Prostate gland (tissue), 2 donors: ENCODE data around the gene KCNC1. TPM values are rescaled to one million over a fixed set of nuclear protein-coding genes. Genes with fewer than 3 reads are reported as not detected.

Experiments
- DNase-seq: peaks from one replicate; pipeline ENCODE4 v3.0.0-alpha.2; 2019; ENCODE audit warnings: low spot score
- H3K27ac ChIP-seq, 2 donors: fragments of 200-600 bp; sonication (generic); 2 replicates each; pipeline ENCODE4 v1.5.1; 2017 to 2019
- H3K27me3 ChIP-seq: fragments of 200-600 bp; sonication (generic); replicated peaks from 2 replicates; pipeline ENCODE4 v1.5.1; 2019; ENCODE audit not compliant: insufficient read depth
- H3K36me3 ChIP-seq, 2 donors: fragments of 200-600 bp; sonication (generic); 1 replicate in 1 of 2; 2 replicates in 1 of 2; pipeline versions ENCODE4 v1.5.1 to v1.8.1; 2017 to 2019
- H3K4me1 ChIP-seq: fragments of 200-600 bp; sonication (generic); replicated peaks from 2 replicates; pipeline ENCODE4 v1.5.1; 2019
- H3K4me3 ChIP-seq, 2 donors: fragments of 200-600 bp; sonication (generic); 2 replicates each; pipeline ENCODE4 v1.5.1; 2017 to 2019
- H3K9me3 ChIP-seq: fragments of 200-600 bp; sonication (generic); 2 replicates; pipeline ENCODE4 v1.5.1; 2017
- POLR2A ChIP-seq: fragments of 450-650 bp; IDR thresholded peaks from one replicate; pipeline ENCODE4 v1.6.1; 2016; ENCODE audit warnings: antibody characterized with exemption, mild to moderate bottlenecking
- POLR2AphosphoS5 ChIP-seq: sonication (generic); formaldehyde crosslinking; IDR thresholded peaks from one replicate; pipeline ENCODE4 v1.6.1; 2017; ENCODE audit warnings: antibody characterized with exemption
- WGBS: methylation state at CpG from one replicate; pipeline ENCODE4 v1.1.5; 2018; 5-methylcytosine and 5-hydroxymethylcytosine counted together
- intact Hi-C: fragments of 100-400 bp; cut with DNase I; formaldehyde crosslinking; loops from one replicate; pipeline ENCODE4 v1.14.2; 2022
- total RNA-seq, 2 donors: library from RNA; depleted of rRNA; stranded (reverse); fragments of >200 nt; gene quantifications; one replicate each; pipeline ENCODE4 v1.1.0, GENCODE V29; 2016
- TF ChIP-seq, protein P1 (sequence below), 4 experiments: fragments of 200-600 bp in 2 of 4; fragments of 450-650 bp in 2 of 4; sonication (generic) in 2 of 4; IDR thresholded peaks; 1 replicate in 3 of 4; 2 replicates in 1 of 4; pipeline ENCODE4 v1.5.1; 2016 to 2019; ENCODE audit warnings: antibody characterized with exemption in 4 of 4, mild to moderate bottlenecking in 2 of 4, moderate library complexity in 2 of 4

Gene KCNC1
- total RNA-seq, 2 donors from 2014 or later = 3.0 TPM; not detected in 1

- intact Hi-C loops = no loop called here
- H3K27me3 ChIP-seq = no peaks in the 10 kb centered on the region
- no peaks in the 10 kb centered on the region for H3K4me1 ChIP-seq
- H3K4me3 ChIP-seq = no peak overlapping the region
- TF ChIP-seq POLR2AphosphoS5 (no peak), POLR2A (no peak)
- TF ChIP-seq, protein P1, sequence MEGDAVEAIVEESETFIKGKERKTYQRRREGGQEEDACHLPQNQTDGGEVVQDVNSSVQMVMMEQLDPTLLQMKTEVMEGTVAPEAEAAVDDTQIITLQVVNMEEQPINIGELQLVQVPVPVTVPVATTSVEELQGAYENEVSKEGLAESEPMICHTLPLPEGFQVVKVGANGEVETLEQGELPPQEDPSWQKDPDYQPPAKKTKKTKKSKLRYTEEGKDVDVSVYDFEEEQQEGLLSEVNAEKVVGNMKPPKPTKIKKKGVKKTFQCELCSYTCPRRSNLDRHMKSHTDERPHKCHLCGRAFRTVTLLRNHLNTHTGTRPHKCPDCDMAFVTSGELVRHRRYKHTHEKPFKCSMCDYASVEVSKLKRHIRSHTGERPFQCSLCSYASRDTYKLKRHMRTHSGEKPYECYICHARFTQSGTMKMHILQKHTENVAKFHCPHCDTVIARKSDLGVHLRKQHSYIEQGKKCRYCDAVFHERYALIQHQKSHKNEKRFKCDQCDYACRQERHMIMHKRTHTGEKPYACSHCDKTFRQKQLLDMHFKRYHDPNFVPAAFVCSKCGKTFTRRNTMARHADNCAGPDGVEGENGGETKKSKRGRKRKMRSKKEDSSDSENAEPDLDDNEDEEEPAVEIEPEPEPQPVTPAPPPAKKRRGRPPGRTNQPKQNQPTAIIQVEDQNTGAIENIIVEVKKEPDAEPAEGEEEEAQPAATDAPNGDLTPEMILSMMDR (IDR thresholded peaks at IDR 0.05) = no peak
- H3K36me3 ChIP-seq = no peaks in the 10 kb centered on the region
- 77% methylated on average over 7 of the region's 7 CpGs for WGBS
- H3K27ac ChIP-seq = no peak overlapping the region
- H3K9me3 ChIP-seq = no peaks in the 10 kb centered on the region
- no peak for DNase-seq
Measured at GRCh38 chr11:17803754-17804334, 69.3 kb downstream of the KCNC1 start.

DNA sequence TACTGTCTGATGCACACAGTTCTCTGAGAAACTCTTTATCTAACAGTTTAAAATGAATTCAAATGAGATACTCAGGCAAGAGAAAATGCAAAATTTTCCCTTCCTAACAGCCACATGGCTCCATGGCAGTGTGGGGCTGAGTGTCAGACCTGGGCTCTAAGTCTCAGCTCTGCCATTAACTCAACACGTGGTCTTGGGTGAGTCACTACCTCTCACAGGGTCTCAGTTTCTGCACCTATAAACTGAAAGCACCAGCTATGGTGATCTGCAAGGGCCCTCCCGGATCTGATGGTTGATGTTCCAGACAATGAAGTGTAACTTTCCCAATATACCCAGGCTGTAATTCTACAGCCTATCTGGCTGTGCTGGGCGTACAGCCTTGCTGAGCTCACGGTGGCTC lies 70.5 kb downstream of the KCNC1 start:
- intact Hi-C loops = no loop called here
- no peaks in the 10 kb centered on the region for H3K36me3 ChIP-seq
- no peak for DNase-seq
- H3K27me3 ChIP-seq = no peaks in the 10 kb centered on the region
- H3K27ac ChIP-seq = no peak overlapping the region
- WGBS = 95% methylated on average over 4 of the region's 4 CpGs
- no peaks in the 10 kb centered on the region for H3K9me3 ChIP-seq
- no peak for TF ChIP-seq POLR2AphosphoS5
- TF ChIP-seq, protein P1 (IDR thresholded peaks at IDR 0.05) = no peak
- TF ChIP-seq POLR2A = no peak
- no peak overlapping the region for H3K4me3 ChIP-seq
- no peaks in the 10 kb centered on the region for H3K4me1 ChIP-seq

- H3K36me3 ChIP-seq = no peaks in the 10 kb centered on the region
- no peak overlapping the region for H3K4me3 ChIP-seq
- intact Hi-C loops = no loop called here
- WGBS = 96% methylated on average over 1 of the region's 1 CpG
- H3K9me3 ChIP-seq = no peaks in the 10 kb centered on the region
- no peaks in the 10 kb centered on the region for H3K4me1 ChIP-seq
- no peak for DNase-seq
- H3K27me3 ChIP-seq = no peaks in the 10 kb centered on the region
- no peak overlapping the region for H3K27ac ChIP-seq
- no peak for TF ChIP-seq POLR2AphosphoS5
- TF ChIP-seq, protein P1 (IDR thresholded peaks at IDR 0.05) = no peak
- TF ChIP-seq POLR2A = no peak
Measured at GRCh38 chr11:17805873-17806272, 71.3 kb downstream of the KCNC1 start.

GRCh38 chr11:17807034-17807433 lies 72.5 kb downstream of the KCNC1 start:
- intact Hi-C loops = no loop called here
- H3K36me3 ChIP-seq = no peaks in the 10 kb centered on the region
- H3K27ac ChIP-seq = no peak overlapping the region
- H3K4me1 ChIP-seq = peaks cover 3% of the 10 kb centered on the region
- TF ChIP-seq POLR2AphosphoS5 (no peak), POLR2A (no peak)
- TF ChIP-seq, protein P1 (IDR thresholded peaks at IDR 0.05) = no peak
- H3K9me3 ChIP-seq = no peaks in the 10 kb centered on the region
- H3K4me3 ChIP-seq = no peak overlapping the region
- DNase-seq = no peak
- WGBS = 55% methylated on average over 4 of the region's 4 CpGs
- no peaks in the 10 kb centered on the region for H3K27me3 ChIP-seq

- Histone ChIP-seq H3K4me3 (no peak overlapping the region), H3K4me1 (peaks cover 7% of the 10 kb centered on the region), H3K36me3 (no peaks in the 10 kb centered on the region), H3K9me3 (no peaks in the 10 kb centered on the region), H3K27ac (no peak overlapping the region), H3K27me3 (no peaks in the 10 kb centered on the region)
- TF ChIP-seq, protein P1 (IDR thresholded peaks at IDR 0.05) = no peak
- TF ChIP-seq POLR2AphosphoS5 (no peak), POLR2A (no peak)
- intact Hi-C loops = no loop called here
- no peak for DNase-seq
- WGBS = 81% methylated on average over 1 of the region's 1 CpG
Measured at GRCh38 chr11:17810041-17810440, 75.5 kb downstream of the KCNC1 start.
